Inflammatory macrophage (primary cell): Measurements from ENCODE around the gene ZBED5.

Experiments
- DNase-seq, 2 donors: peaks; one replicate each; pipeline ENCODE4 v3.0.0-alpha.2; 2020 to 2022

Gene ZBED5

GRCh38 chr11:10878408-10879214 is 20.8 kb upstream of the ZBED5 start:
- peak; percentile 79 to 88 for DNase-seq

- no peak for DNase-seq
Measured at GRCh38 chr11:10876158-10876557, 18.3 kb upstream of the ZBED5 start.

GRCh38 chr11:10875430-10876021 is 17.7 kb upstream of the ZBED5 start:
- no peak for DNase-seq

- DNase-seq, result no peak
Measured at GRCh38 chr11:10872097-10872496, 14.2 kb upstream of the ZBED5 start.

GRCh38 chr11:10868352-10868751 is 10.5 kb upstream of the ZBED5 start:
- DNase-seq, result no peak

- no peak for DNase-seq
Measured at GRCh38 chr11:10866893-10867331, 9.1 kb upstream of the ZBED5 start.

- no peak for DNase-seq
Measured at GRCh38 chr11:10865837-10866270, 8.0 kb upstream of the ZBED5 start.

GRCh38 chr11:10864688-10865087 is 6.8 kb upstream of the ZBED5 start:
- no peak for DNase-seq

GRCh38 chr11:10862446-10862845 is 4.6 kb upstream of the ZBED5 start:
- no peak for DNase-seq

GRCh38 chr11:10861799-10862198 is 3.9 kb upstream of the ZBED5 start:
- no peak for DNase-seq

GRCh38 chr11:10861047-10861446 is 3.2 kb upstream of the ZBED5 start:
- DNase-seq, result no peak

- peak; percentile 49 to 59 for DNase-seq
Measured at GRCh38 chr11:10858439-10859325, 829 bp upstream of the ZBED5 start.

- DNase-seq, result no peak
Measured at GRCh38 chr11:10857459-10857708, 469 bp downstream of the ZBED5 start.

- peak; percentile 55 to 56 for DNase-seq
Measured at GRCh38 chr11:10856689-10857458, 979 bp downstream of the ZBED5 start.

GRCh38 chr11:10855295-10855694 is 2.6 kb downstream of the ZBED5 start:
- no peak for DNase-seq

- DNase-seq, result no peak
Measured at GRCh38 chr11:10847960-10848860, 9.6 kb downstream of the ZBED5 start.

- no peak for DNase-seq
Measured at GRCh38 chr11:10846660-10847059, 11.2 kb downstream of the ZBED5 start.

- no peak for DNase-seq
Measured at GRCh38 chr11:10845589-10845988, 12.3 kb downstream of the ZBED5 start.

GRCh38 chr11:10844796-10845195 is 13.1 kb downstream of the ZBED5 start:
- DNase-seq, result no peak

- no peak for DNase-seq
Measured at GRCh38 chr11:10844356-10844755, 13.5 kb downstream of the ZBED5 start.

GRCh38 chr11:10838881-10839280 is 19.0 kb downstream of the ZBED5 start:
- DNase-seq, result no peak

GRCh38 chr11:10838083-10838482 is 19.8 kb downstream of the ZBED5 start:
- no peak for DNase-seq
